Esophagus (tissue), 2 donors: ENCODE results near the gene FEM1C. TPM values are rescaled to one million over a fixed set of nuclear protein-coding genes. Genes with fewer than 3 reads are reported as not detected.

Experiments
- H3K27ac ChIP-seq, 2 donors: one replicate each; pipeline ENCODE4 v1.5.1; 2013; ENCODE audit warnings: low read depth in 2 of 2, mild to moderate bottlenecking in 2 of 2, inconsistent platforms in 1 of 2, low read length in 1 of 2, moderate library complexity in 1 of 2
- H3K27me3 ChIP-seq, 2 donors: one replicate each; pipeline ENCODE4 v1.6.1; 2013; ENCODE audit warnings: low read length in 2 of 2, control low read depth in 1 of 2, mild to moderate bottlenecking in 1 of 2; ENCODE audit not compliant: insufficient read depth in 2 of 2, control insufficient read depth in 1 of 2
- H3K36me3 ChIP-seq, 2 donors: one replicate each; pipeline ENCODE4 v1.6.1; 2013; ENCODE audit warnings: low read length in 1 of 2; ENCODE audit not compliant: control insufficient read depth in 2 of 2, insufficient read depth in 2 of 2
- H3K4me1 ChIP-seq, 2 donors: one replicate each; pipeline ENCODE4 v1.6.1; 2013; ENCODE audit warnings: low read length in 1 of 2; ENCODE audit not compliant: control insufficient read depth in 2 of 2, insufficient read depth in 2 of 2
- H3K4me3 ChIP-seq, 2 donors: one replicate each; pipeline ENCODE4 v1.5.1; 2013; ENCODE audit warnings: low read length in 2 of 2, mild to moderate bottlenecking in 2 of 2, low read depth in 1 of 2, moderate library complexity in 1 of 2
- H3K9me3 ChIP-seq, 2 donors: one replicate each; pipeline ENCODE4 v1.6.1; 2013; ENCODE audit warnings: mild to moderate bottlenecking in 2 of 2, low read depth in 1 of 2, low read length in 1 of 2, moderate library complexity in 1 of 2; ENCODE audit not compliant: control insufficient read depth in 2 of 2, insufficient read depth in 1 of 2
- WGBS, 2 donors: extraction: QIAGEN DNeasy Blood & Tissue Kit; methylation state at CpG; one replicate each; pipeline ENCODE4 v1.1.7; 2013; 5-methylcytosine and 5-hydroxymethylcytosine counted together
- polyA plus RNA-seq, 2 donors: library from polyadenylated mRNA; stranded (reverse); fragments of 200-250 nt; gene quantifications; one replicate each; pipeline ENCODE4 v1.2.3, GENCODE V29; 2013
- donor health status: healthy with polysubstance abuse.
- donor health status: Bipolar disorder and iron deficiency.

FEM1C gene
- polyA plus RNA-seq, 2 donors, result 4.6 to 6.8 TPM

GRCh38 chr5:115579216-115579615 is 34.6 kb upstream of the FEM1C start:
- no peaks in the 10 kb centered on the region for H3K4me1 ChIP-seq
- H3K27ac ChIP-seq, result no peak overlapping the region
- H3K4me3 ChIP-seq, result no peak overlapping the region
- 73 to 76% methylated on average over 3 of the region's 3 CpGs for WGBS, 2 donors
- H3K9me3 ChIP-seq, result no peaks in the 10 kb centered on the region
- H3K27me3 ChIP-seq, result no peaks in the 10 kb centered on the region
- H3K36me3 ChIP-seq, result no peaks in the 10 kb centered on the region

GRCh38 chr5:115578657-115579056 is 34.1 kb upstream of the FEM1C start:
- H3K36me3 ChIP-seq, result no peaks in the 10 kb centered on the region
- no peaks in the 10 kb centered on the region for H3K9me3 ChIP-seq
- WGBS, 2 donors, result 82 to 88% methylated on average over 3 of the region's 3 CpGs
- no peak overlapping the region for H3K27ac ChIP-seq
- H3K27me3 ChIP-seq, result no peaks in the 10 kb centered on the region
- H3K4me3 ChIP-seq, result no peak overlapping the region
- no peaks in the 10 kb centered on the region for H3K4me1 ChIP-seq

- no peaks in the 10 kb centered on the region for H3K27me3 ChIP-seq
- no peak overlapping the region for H3K27ac ChIP-seq
- no peaks in the 10 kb centered on the region for H3K9me3 ChIP-seq
- no peaks in the 10 kb centered on the region for H3K4me1 ChIP-seq
- no peak overlapping the region for H3K4me3 ChIP-seq
- WGBS, 2 donors, result 86 to 92% methylated on average over 6 of the region's 6 CpGs
- H3K36me3 ChIP-seq, result no peaks in the 10 kb centered on the region
These were observed 33.2 kb upstream of the FEM1C start for GRCh38 chr5:115577741-115578140.

DNA sequence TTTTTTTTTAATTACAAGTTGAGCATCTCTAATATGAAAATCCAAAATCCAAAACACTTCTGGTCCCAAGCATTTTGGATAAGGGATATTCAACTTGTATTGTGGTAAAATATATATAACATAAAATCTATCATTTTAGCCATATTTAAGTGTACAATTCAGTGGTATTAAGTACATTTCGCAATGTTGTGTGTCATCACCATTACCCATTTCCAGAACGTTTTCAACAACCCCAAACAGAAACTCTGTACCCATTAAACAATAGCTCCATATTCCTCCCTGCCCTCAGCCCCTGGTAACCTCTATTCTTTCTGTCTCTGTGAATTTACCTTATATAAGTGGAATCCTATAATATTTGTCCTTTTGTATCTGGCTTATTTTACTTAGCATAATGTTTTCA is 32.8 kb upstream of the FEM1C start:
- no peak overlapping the region for H3K4me3 ChIP-seq
- no peaks in the 10 kb centered on the region for H3K27me3 ChIP-seq
- H3K27ac ChIP-seq, result no peak overlapping the region
- whole genome bisulfite sequencing, 2 donors, result 63 to 74% methylated on average over 2 of the region's 2 CpGs
- no peaks in the 10 kb centered on the region for H3K36me3 ChIP-seq
- no peaks in the 10 kb centered on the region for H3K9me3 ChIP-seq
- H3K4me1 ChIP-seq, result no peaks in the 10 kb centered on the region

- Histone ChIP-seq H3K9me3 (no peaks in the 10 kb centered on the region), H3K27me3 (no peaks in the 10 kb centered on the region), H3K27ac (no peak overlapping the region), H3K4me1 (no peaks in the 10 kb centered on the region), H3K36me3 (no peaks in the 10 kb centered on the region), H3K4me3 (no peak overlapping the region)
- WGBS, 2 donors, result 80% methylated on average over 5 of the region's 5 CpGs
These were observed 30.8 kb upstream of the FEM1C start for GRCh38 chr5:115575167-115576070.

- 69 to 70% methylated on average over 2 of the region's 2 CpGs for WGBS, 2 donors
- no peaks in the 10 kb centered on the region for H3K9me3 ChIP-seq
These were observed 28.6 kb upstream of the FEM1C start for GRCh38 chr5:115573133-115573532.

DNA sequence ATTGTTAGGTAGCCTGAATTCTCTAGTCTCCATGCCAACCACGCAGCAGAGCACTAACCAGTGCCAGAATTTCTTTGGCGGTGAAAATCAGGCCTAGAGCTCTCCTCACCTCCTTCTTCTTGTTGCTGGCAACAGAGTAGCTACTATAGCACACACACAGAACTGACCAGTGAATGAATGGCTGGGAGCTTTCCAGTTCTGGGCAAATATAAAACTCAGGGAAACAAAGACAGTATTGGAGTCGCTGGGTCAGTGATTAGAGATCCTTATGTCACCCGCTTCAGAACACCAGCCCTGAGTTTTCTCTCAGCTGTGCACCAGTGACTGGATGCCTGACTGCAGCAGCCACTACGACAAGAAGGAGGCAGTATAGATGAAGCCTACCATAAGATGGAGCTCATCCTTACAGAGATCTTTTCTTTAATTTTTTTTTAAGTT is 26.9 kb upstream of the FEM1C start:
- H3K9me3 ChIP-seq, result no peaks in the 10 kb centered on the region
- no peaks in the 10 kb centered on the region for H3K36me3 ChIP-seq
- H3K27ac ChIP-seq, result no peak overlapping the region
- H3K4me1 ChIP-seq, result no peaks in the 10 kb centered on the region
- no peak overlapping the region for H3K4me3 ChIP-seq
- H3K27me3 ChIP-seq, result no peaks in the 10 kb centered on the region
- 70 to 78% methylated on average over 5 of the region's 5 CpGs for WGBS, 2 donors

More at GRCh38 chr5:115573133-115573532, 28.6 kb upstream of the FEM1C start:
- H3K4me1 ChIP-seq, result no peaks in the 10 kb centered on the region
- H3K27ac ChIP-seq, result no peak overlapping the region
- no peaks in the 10 kb centered on the region for H3K27me3 ChIP-seq
- no peak overlapping the region for H3K4me3 ChIP-seq
- no peaks in the 10 kb centered on the region for H3K36me3 ChIP-seq

GRCh38 chr5:115568668-115569067 is 24.1 kb upstream of the FEM1C start:
- H3K27me3 ChIP-seq, result no peaks in the 10 kb centered on the region
- H3K36me3 ChIP-seq, result no peaks in the 10 kb centered on the region
- H3K9me3 ChIP-seq, result no peaks in the 10 kb centered on the region
- H3K27ac ChIP-seq, result no peak overlapping the region
- 77 to 80% methylated on average over 1 of the region's 1 CpG for WGBS, 2 donors
- no peak overlapping the region for H3K4me3 ChIP-seq
- no peaks in the 10 kb centered on the region for H3K4me1 ChIP-seq

- WGBS, 2 donors, result 48 to 63% methylated on average over 2 of the region's 2 CpGs
- Histone ChIP-seq H3K36me3 (no peaks in the 10 kb centered on the region), H3K27me3 (no peaks in the 10 kb centered on the region), H3K27ac (no peak overlapping the region), H3K4me3 (no peak overlapping the region), H3K9me3 (no peaks in the 10 kb centered on the region), H3K4me1 (peaks cover 0 to 4% of the 10 kb centered on the region in 2 donors)
These were observed 20.7 kb upstream of the FEM1C start for GRCh38 chr5:115565233-115565632.

- Histone ChIP-seq H3K27me3 (no peaks in the 10 kb centered on the region), H3K4me1 (peaks cover 0 to 6% of the 10 kb centered on the region in 2 donors), H3K36me3 (no peaks in the 10 kb centered on the region), H3K4me3 (no peak overlapping the region), H3K27ac (no peak overlapping the region), H3K9me3 (no peaks in the 10 kb centered on the region)
- 53 to 70% methylated on average over 3 of the region's 3 CpGs for WGBS, 2 donors
These were observed 16.6 kb upstream of the FEM1C start for GRCh38 chr5:115561176-115561575.
